ENCODE data around the gene BAHD1. TPM values are rescaled to one million over a fixed set of nuclear protein-coding genes. Genes with fewer than 3 reads are reported as not detected.

Gene BAHD1
- total and polyA plus RNA-seq, 11 donors = 7.8 to 28.4 (median 16.1) TPM

GRCh38 chr15:40479024-40479423 is 38.3 kb downstream of the BAHD1 start:
- TF ChIP-seq CTCF (IDR thresholded peaks at IDR 0.05) (no peak), POLR2A (IDR thresholded peaks at IDR 0.05) (no peak)

GRCh38 chr15:40481341-40482074 is 40.8 kb downstream of the BAHD1 start:
- ATAC-seq = no peak
- H3K36me3 ChIP-seq = no peaks in the 10 kb centered on the region
- H3K27me3 ChIP-seq = peaks cover 0 to 3% (median 0%) of the 10 kb centered on the region in 9 donors
- 77 to 91% (median 88%) methylated on average over 1 of the region's 1 CpG for WGBS, 4 donors
- intact Hi-C loops (cut with DNase I) = no loop called here
- DNase-seq = no peak
- no peak overlapping the region for H3K27ac ChIP-seq
- no peaks in the 10 kb centered on the region for H3K9me3 ChIP-seq
- TF ChIP-seq POLR2A (IDR thresholded peaks at IDR 0.05) (no peak), CTCF (IDR thresholded peaks at IDR 0.05) (no peak)
- no peak overlapping the region for H3K4me3 ChIP-seq
- no peaks in the 10 kb centered on the region for H3K4me1 ChIP-seq

More at GRCh38 chr15:40479024-40479423, 38.3 kb downstream of the BAHD1 start:
- H3K27ac ChIP-seq = no peak overlapping the region
- H3K36me3 ChIP-seq = no peaks in the 10 kb centered on the region
- DNase-seq (no peak), ATAC-seq (no peak)
- no peaks in the 10 kb centered on the region for H3K4me1 ChIP-seq
- H3K9me3 ChIP-seq = no peaks in the 10 kb centered on the region
- intact Hi-C loops (cut with DNase I) = no loop called here
- peaks cover 0 to 3% (median 0%) of the 10 kb centered on the region in 9 donors for H3K27me3 ChIP-seq
- no peak overlapping the region for H3K4me3 ChIP-seq

- TF ChIP-seq POLR2A (IDR thresholded peaks at IDR 0.05) (no peak), CTCF (IDR thresholded peaks at IDR 0.05) (no peak)
- whole genome bisulfite sequencing, 4 donors = 80 to 93% (median 88%) methylated on average over 2 of the region's 2 CpGs
- no peaks in the 10 kb centered on the region for H3K36me3 ChIP-seq
- no peaks in the 10 kb centered on the region for H3K9me3 ChIP-seq
- peaks cover 0 to 3% (median 0%) of the 10 kb centered on the region in 9 donors for H3K27me3 ChIP-seq
- ATAC-seq = no peak
- no peaks in the 10 kb centered on the region for H3K4me1 ChIP-seq
- no peak overlapping the region for H3K4me3 ChIP-seq
- intact Hi-C loops (cut with DNase I) = no loop called here
- H3K27ac ChIP-seq = no peak overlapping the region
- no peak for DNase-seq
Measured at GRCh38 chr15:40483919-40484318, 43.2 kb downstream of the BAHD1 start.

- intact Hi-C loops (cut with DNase I) = no loop called here
- Histone ChIP-seq H3K27ac (no peak overlapping the region), H3K4me3 (peak overlapping the region in 2 of 12 donors; percentile 9 to 16), H3K27me3 (no peaks in the 10 kb centered on the region), H3K36me3 (no peaks in the 10 kb centered on the region), H3K9me3 (no peaks in the 10 kb centered on the region), H3K4me1 (no peaks in the 10 kb centered on the region)
- no peak for TF ChIP-seq CTCF (IDR thresholded peaks at IDR 0.05)
- TF ChIP-seq POLR2A (IDR thresholded peaks at IDR 0.05) = no peak
- WGBS, 4 donors = 66 to 92% (median 85%) methylated on average over 33 to 36 of the region's 36 CpGs
- DNase-seq (no peak), ATAC-seq (no peak)
Measured at GRCh38 chr15:40486066-40486770, 45.5 kb downstream of the BAHD1 start.
